Endothelial cell of umbilical vein (primary cell): Measurements from ENCODE around the gene SULT1A4. TPM values are rescaled to one million over a fixed set of nuclear protein-coding genes. Genes with fewer than 3 reads are reported as not detected.

Source experiments
- polyA plus RNA-seq, 4 experiments: library from polyadenylated mRNA; depleted of rRNA in 3 of 4; stranded (reverse) in 3 of 4; unstranded in 1 of 4; fragments of >200 nt; gene quantifications; 2 replicates each; pipeline versions ENCODE4 v1.2.1 to v1.2.3, GENCODE V29; 2011 to 2012; ENCODE audit warnings: missing spikeins in 1 of 4
- small RNA-seq: library from RNA; depleted of rRNA; stranded (forward); fragments of <200 nt; gene quantifications from one replicate; pipeline ENCODE3, GENCODE V24; 2012; ENCODE audit warnings: low replicate concordance, low read depth; ENCODE audit not compliant: insufficient read depth, insufficient read length
- total RNA-seq: library from RNA; stranded (reverse); gene quantifications from 2 replicates; pipeline ENCODE4 v1.2.3, GENCODE V29; 2021

SULT1A4 gene
- total and polyA plus RNA-seq, 2 donors (not counting 3 experiments of a cell fraction or from before 2014, with no cell fraction given), result 2.9 to 10.8 TPM

Small RNAs within 50 kb of the gene (small RNA-seq; reads per million reads assigned to genes)
- gene AC133555.2, result not detected

Other genes with a start within 250 kb of the SULT1A4 start
- gene NPIPB11, start 53.2 kb upstream of the SULT1A4 start, total RNA-seq, result 3.0 and 3.6 TPM in 2 replicates
- gene NPIPB11, start 53.2 kb upstream of the SULT1A4 start, polyA plus RNA-seq, result 3.0 and 3.4 TPM in 2 replicates
- 7.2 and 7.4 TPM in 2 replicates for gene BOLA2, start 5.6 kb upstream of the SULT1A4 start, total RNA-seq
- 34.6 and 46.8 TPM in 2 replicates for gene BOLA2, start 5.6 kb upstream of the SULT1A4 start, polyA plus RNA-seq
- 39.7 and 74.4 TPM in 2 replicates for gene SLX1B, start 5.4 kb upstream of the SULT1A4 start, total RNA-seq
- 44.4 and 83.7 TPM in 2 replicates for gene SLX1B, start 5.4 kb upstream of the SULT1A4 start, polyA plus RNA-seq
- gene NPIPB12, start 46.5 kb downstream of the SULT1A4 start, total RNA-seq, result 73.5 and 75.8 TPM in 2 replicates
- gene NPIPB12, start 46.5 kb downstream of the SULT1A4 start, polyA plus RNA-seq, result 41.7 and 44.7 TPM in 2 replicates
- not detected in 2 replicates for gene SPN, start 203.3 kb downstream of the SULT1A4 start, total RNA-seq
- not detected in 2 replicates for gene SPN, start 203.3 kb downstream of the SULT1A4 start, polyA plus RNA-seq
- gene QPRT, start 219.3 kb downstream of the SULT1A4 start, total RNA-seq, result 0.28 and 0.44 TPM in 2 replicates
- 0.40 and 0.41 TPM in 2 replicates for gene QPRT, start 219.3 kb downstream of the SULT1A4 start, polyA plus RNA-seq